IMR-90 (cell line): ENCODE measurements around the gene FBLN1. TPM values are rescaled to one million over a fixed set of nuclear protein-coding genes. Genes with fewer than 3 reads are reported as not detected.

ENCODE experiments used
- ATAC-seq: fragments of 200-7000 bp; cut with Tn5 transposase; 2 replicates; pipeline ENCODE4 v1.9.1; 2020; ENCODE audit warnings: low read depth, mild to moderate bottlenecking, moderate library complexity
- BruUV-seq: library from RNA; stranded (reverse); fragments of 400-500 nt; replicated peaks from 2 replicates; lab custom pipeline; 2021; lab: Mats Ljungman, UMichigan
- CTCF ChIA-PET: fragments of 300-600 bp; formaldehyde crosslinking; extraction: SDS; loops from one replicate; lab custom pipeline; 2021; ENCODE audit warnings: antibody characterized with exemption; lab: Yijun Ruan, JAX
- POLR2A ChIA-PET: fragments of 300-600 bp; sonication (Branson Sonifier 250); formaldehyde crosslinking; loops from one replicate; lab custom pipeline; 2022; ENCODE audit warnings: antibody characterized with exemption; ENCODE audit not compliant: unreplicated experiment; lab: Charles Lee
- DNase-seq: peaks from one replicate; pipeline ENCODE4 v3.0.0; 2013
- H2AFZ ChIP-seq: replicated peaks from 2 replicates; pipeline ENCODE3; 2013; ENCODE audit warnings: low read length, mild to moderate bottlenecking; ENCODE audit not compliant: poor library complexity
- H2AK5ac ChIP-seq: 2 replicates; pipeline ENCODE4 v1.6.1; 2013; ENCODE audit warnings: low read depth, low read length, inconsistent platforms
- H2AK9ac ChIP-seq: replicated peaks from 2 replicates; pipeline ENCODE3; 2013; ENCODE audit warnings: mild to moderate bottlenecking, low read depth, low read length, moderate library complexity; ENCODE audit not compliant: poor library complexity
- H2BK120ac ChIP-seq: 2 replicates; pipeline ENCODE4 v1.6.1; 2013; ENCODE audit warnings: low read depth, low read length, inconsistent platforms
- H2BK15ac ChIP-seq: 3 replicates; pipeline ENCODE4 v1.6.1; 2013; ENCODE audit warnings: low read depth, low read length, inconsistent platforms
- H2BK20ac ChIP-seq: 2 replicates; pipeline ENCODE4 v1.6.1; 2013; ENCODE audit warnings: low read depth, mild to moderate bottlenecking, inconsistent platforms, low read length, moderate library complexity
- H2BK5ac ChIP-seq: 2 replicates; pipeline ENCODE4 v1.6.1; 2013; ENCODE audit warnings: mild to moderate bottlenecking, low read depth, low read length, inconsistent platforms; ENCODE audit not compliant: poor library complexity, severe bottlenecking
- H3K14ac ChIP-seq: replicated peaks from 2 replicates; pipeline ENCODE4 v1.6.1; 2013; ENCODE audit warnings: low read depth, low read length, inconsistent platforms
- H3K18ac ChIP-seq: 2 replicates; pipeline ENCODE4 v1.6.1; 2013; ENCODE audit warnings: low read depth, low read length, control low read depth
- H3K23ac ChIP-seq: 2 replicates; pipeline ENCODE4 v1.6.1; 2013; ENCODE audit warnings: low read depth, low read length, inconsistent platforms
- H3K27ac ChIP-seq: 2 replicates; pipeline ENCODE4 v1.5.1; 2013; ENCODE audit warnings: mild to moderate bottlenecking, control low read depth, low read length; ENCODE audit not compliant: insufficient read depth
- H3K27me3 ChIP-seq: 2 replicates; pipeline ENCODE4 v1.6.1; 2013; ENCODE audit warnings: low read length; ENCODE audit not compliant: control insufficient read depth, insufficient read depth
- H3K36me3 ChIP-seq: 2 replicates; pipeline ENCODE4 v1.6.1; 2013; ENCODE audit warnings: low read length, mixed read lengths; ENCODE audit not compliant: control insufficient read depth, insufficient read depth
- H3K4ac ChIP-seq: 2 replicates; pipeline ENCODE4 v1.6.1; 2013; ENCODE audit warnings: low read depth, low read length, inconsistent platforms
- H3K4me1 ChIP-seq: 2 replicates; pipeline ENCODE4 v1.6.1; 2013; ENCODE audit warnings: low read length, mixed read lengths; ENCODE audit not compliant: control insufficient read depth, insufficient read depth
- H3K4me2 ChIP-seq: 2 replicates; pipeline ENCODE4 v1.6.1; 2013; ENCODE audit warnings: low read depth, mild to moderate bottlenecking, control low read depth, low read length, moderate library complexity
- H3K4me3 ChIP-seq: 2 replicates; pipeline ENCODE4 v1.5.1; 2013; ENCODE audit warnings: low read depth, mild to moderate bottlenecking, control low read depth, low read length, moderate library complexity; ENCODE audit not compliant: insufficient read depth
- H3K56ac ChIP-seq: 2 replicates; pipeline ENCODE4 v1.6.1; 2013; ENCODE audit warnings: low read length, inconsistent platforms; ENCODE audit not compliant: insufficient read depth; ENCODE audit errors: extremely low read depth
- H3K79me1 ChIP-seq, 2 experiments: 2 replicates each; pipeline ENCODE4 v1.6.1; 2013; ENCODE audit warnings: low read length in 2 of 2, inconsistent platforms in 1 of 2, low read depth in 1 of 2
- H3K9ac ChIP-seq: 2 replicates; pipeline ENCODE4 v1.6.1; 2013; ENCODE audit warnings: low read depth, low read length, control low read depth
- H3K9me1 ChIP-seq: 2 replicates; pipeline ENCODE4 v1.6.1; 2013; ENCODE audit warnings: low read length, inconsistent platforms; ENCODE audit not compliant: insufficient read depth
- H3K9me3 ChIP-seq: 2 replicates; pipeline ENCODE4 v1.6.1; 2013; ENCODE audit warnings: low read length; ENCODE audit not compliant: control insufficient read depth, insufficient read depth
- H4K20me1 ChIP-seq: 2 replicates; pipeline ENCODE4 v1.6.1; 2013; ENCODE audit warnings: low read length, inconsistent platforms; ENCODE audit not compliant: insufficient read depth
- H4K5ac ChIP-seq: 2 replicates; pipeline ENCODE4 v1.6.1; 2013; ENCODE audit warnings: mild to moderate bottlenecking, low read depth, low read length, control low read depth
- H4K8ac ChIP-seq, 2 experiments: 2 replicates each; pipeline ENCODE4 v1.6.1; 2013; ENCODE audit warnings: low read depth in 2 of 2, low read length in 2 of 2, control low read depth in 1 of 2, inconsistent platforms in 1 of 2
- H4K91ac ChIP-seq: 2 replicates; pipeline ENCODE4 v1.6.1; 2013; ENCODE audit warnings: low read depth, low read length, inconsistent platforms; ENCODE audit not compliant: insufficient read depth
- CEBPB ChIP-seq: IDR thresholded peaks from 2 replicates; pipeline ENCODE4 v1.6.1; 2012; ENCODE audit warnings: low read depth, low read length, improper control_type of control experiment
- CHD1 ChIP-seq: IDR thresholded peaks from 2 replicates; pipeline ENCODE4 v1.6.1; 2012; ENCODE audit warnings: low read depth, low read length, improper control_type of control experiment
- FOS ChIP-seq: fragments of 150-350 bp; IDR thresholded peaks from 2 replicates; pipeline ENCODE4 v1.6.1; 2016; ENCODE audit warnings: low read depth, low read length
- MAFK ChIP-seq: IDR thresholded peaks from 2 replicates; pipeline ENCODE4 v1.6.1; 2012; ENCODE audit warnings: low read depth, low read length, improper control_type of control experiment
- MAZ ChIP-seq: IDR thresholded peaks from 2 replicates; pipeline ENCODE4 v1.6.1; 2012; ENCODE audit warnings: low read depth, mild to moderate bottlenecking, low read length, improper control_type of control experiment, moderate library complexity, borderline replicate concordance
- NFE2L2 ChIP-seq: fragments of 150-350 bp; IDR thresholded peaks from 2 replicates; pipeline ENCODE4 v1.6.1; 2016; ENCODE audit warnings: low read depth, mild to moderate bottlenecking, low read length
- POLR2A ChIP-seq: IDR thresholded peaks from 2 replicates; pipeline ENCODE4 v1.6.1; 2012; ENCODE audit warnings: mild to moderate bottlenecking, low read depth, low read length
- RAD21 ChIP-seq: IDR thresholded peaks from 2 replicates; pipeline ENCODE4 v1.6.1; 2012; ENCODE audit warnings: low read length, improper control_type of control experiment
- RCOR1 ChIP-seq: IDR thresholded peaks from 2 replicates; pipeline ENCODE4 v1.6.1; 2012; ENCODE audit warnings: mild to moderate bottlenecking, low read length, improper control_type of control experiment; ENCODE audit not compliant: insufficient replicate concordance
- RFX5 ChIP-seq: IDR thresholded peaks from 2 replicates; pipeline ENCODE4 v1.8.0; 2012; ENCODE audit warnings: low read depth, mild to moderate bottlenecking, low read length, moderate library complexity
- SMC3 ChIP-seq: fragments of 150-350 bp; IDR thresholded peaks from 2 replicates; pipeline ENCODE4 v1.6.1; 2016; ENCODE audit warnings: low read depth, mild to moderate bottlenecking, antibody characterized with exemption, low read length, moderate library complexity
- WGBS, 2 experiments: methylation state at CpG; one replicate each; pipeline versions ENCODE4 v1.1.5 to v1.1.7; 2013; ENCODE audit warnings: missing lambda C conversion rate in 2 of 2; ENCODE audit not compliant: insufficient read length in 1 of 2; ENCODE audit errors: extremely low coverage in 2 of 2; 5-methylcytosine and 5-hydroxymethylcytosine counted together
- dilution Hi-C: fragments of 300-500 bp; cut with HindIII; formaldehyde crosslinking; loops from one replicate; pipeline ENCODE4 v1.14.3; 2018; ENCODE audit warnings: low sequenced_read_pairs; ENCODE audit not compliant: unreplicated experiment
- in situ Hi-C: fragments of 300-500 bp; cut with MboI; formaldehyde crosslinking; loops from 3 replicates; pipeline ENCODE4 v1.14.3; 2019; ENCODE audit warnings: low sequenced_read_pairs, inconsistent platforms, mixed read lengths
- intact Hi-C: fragments of 100-400 bp; cut with micrococcal nuclease; formaldehyde crosslinking; loops from 2 replicates; pipeline ENCODE4 v1.10.0; 2022
- polyA plus RNA-seq, 3 experiments: library from polyadenylated mRNA; depleted of rRNA; stranded (reverse); fragments of >200 nt; gene quantifications; 2 replicates each; pipeline ENCODE4 v1.2.3, GENCODE V29; 2012; ENCODE audit warnings: low replicate concordance in 1 of 3
- total RNA-seq: library from RNA; depleted of rRNA; stranded (reverse); fragments of >200 nt; gene quantifications from 2 replicates; pipeline ENCODE4 v1.2.3, GENCODE V29; 2012
- TF ChIP-seq, protein P1 (sequence below): fragments of 150-350 bp; IDR thresholded peaks from 2 replicates; pipeline ENCODE4 v1.6.1; 2016; ENCODE audit warnings: low read depth, mild to moderate bottlenecking, low read length, moderate library complexity, borderline replicate concordance
- TF ChIP-seq, protein P2 (sequence below): conservative IDR thresholded peaks from 2 replicates; pipeline ENCODE4 v1.5.1; 2012; ENCODE audit warnings: mild to moderate bottlenecking, low read depth, low read length, improper control_type of control experiment

FBLN1 gene
- total and polyA plus RNA-seq, 2 of the 4 experiments (the other 2 are of a cell fraction): 11.3 to 87.9 TPM

DNA sequence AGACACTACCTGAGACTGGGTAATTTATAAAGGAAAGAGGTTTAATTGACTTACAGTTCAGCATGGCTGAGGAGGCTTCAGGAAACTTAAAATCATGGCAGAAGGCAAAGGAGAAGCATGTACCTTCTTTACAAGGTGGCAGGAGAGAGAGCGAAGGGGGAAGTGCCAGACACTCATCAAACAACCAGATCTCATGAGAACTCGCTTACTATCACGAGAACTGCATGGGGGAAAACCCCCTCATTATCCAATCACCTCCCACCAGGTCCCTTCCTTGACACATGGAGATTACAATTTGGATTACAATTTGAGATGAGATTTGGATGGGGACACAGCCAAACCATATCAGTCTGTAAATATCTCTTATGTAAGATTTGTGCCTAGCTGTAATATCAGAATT is 118.0 kb downstream of the FBLN1 start:
- Histone ChIP-seq H2BK20ac (no peak overlapping the region), H4K91ac (no peak overlapping the region), H2BK5ac (no peak overlapping the region), H3K23ac (no peak overlapping the region), H2AFZ (no peak overlapping the region), H3K4me3 (no peak overlapping the region), H3K4ac (no peak overlapping the region), H3K79me1 (no peaks in the 10 kb centered on the region), H2AK9ac (no peak overlapping the region), H3K56ac (no peak overlapping the region), H3K27me3 (peaks cover 9% of the 10 kb centered on the region), H3K4me2 (no peak overlapping the region), H3K9me3 (no peaks in the 10 kb centered on the region), H4K8ac (no peak overlapping the region), H4K20me1 (no peaks in the 10 kb centered on the region), H3K9me1 (no peaks in the 10 kb centered on the region), H4K5ac (no peak overlapping the region), H2BK120ac (no peak overlapping the region), H3K9ac (no peak overlapping the region), H2BK15ac (no peak overlapping the region), H3K18ac (no peak overlapping the region), H3K27ac (no peak overlapping the region), H3K4me1 (no peaks in the 10 kb centered on the region), H3K14ac (no peak overlapping the region), H2AK5ac (no peak overlapping the region), H3K36me3 (no peaks in the 10 kb centered on the region)
- in situ Hi-C loops (no loop called here), intact Hi-C loops (no loop called here), dilution Hi-C loops (no loop called here)
- DNase-seq: no peak
- TF ChIP-seq MAFK (no peak), CEBPB (no peak), MAZ (no peak), CHD1 (no peak), RCOR1 (no peak), SMC3 (no peak), POLR2A (no peak), RFX5 (no peak), RAD21 (no peak), NFE2L2 (no peak), FOS (no peak)
- TF ChIP-seq, protein P1, sequence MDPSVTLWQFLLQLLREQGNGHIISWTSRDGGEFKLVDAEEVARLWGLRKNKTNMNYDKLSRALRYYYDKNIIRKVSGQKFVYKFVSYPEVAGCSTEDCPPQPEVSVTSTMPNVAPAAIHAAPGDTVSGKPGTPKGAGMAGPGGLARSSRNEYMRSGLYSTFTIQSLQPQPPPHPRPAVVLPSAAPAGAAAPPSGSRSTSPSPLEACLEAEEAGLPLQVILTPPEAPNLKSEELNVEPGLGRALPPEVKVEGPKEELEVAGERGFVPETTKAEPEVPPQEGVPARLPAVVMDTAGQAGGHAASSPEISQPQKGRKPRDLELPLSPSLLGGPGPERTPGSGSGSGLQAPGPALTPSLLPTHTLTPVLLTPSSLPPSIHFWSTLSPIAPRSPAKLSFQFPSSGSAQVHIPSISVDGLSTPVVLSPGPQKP: no peak
- TF ChIP-seq, protein P2, sequence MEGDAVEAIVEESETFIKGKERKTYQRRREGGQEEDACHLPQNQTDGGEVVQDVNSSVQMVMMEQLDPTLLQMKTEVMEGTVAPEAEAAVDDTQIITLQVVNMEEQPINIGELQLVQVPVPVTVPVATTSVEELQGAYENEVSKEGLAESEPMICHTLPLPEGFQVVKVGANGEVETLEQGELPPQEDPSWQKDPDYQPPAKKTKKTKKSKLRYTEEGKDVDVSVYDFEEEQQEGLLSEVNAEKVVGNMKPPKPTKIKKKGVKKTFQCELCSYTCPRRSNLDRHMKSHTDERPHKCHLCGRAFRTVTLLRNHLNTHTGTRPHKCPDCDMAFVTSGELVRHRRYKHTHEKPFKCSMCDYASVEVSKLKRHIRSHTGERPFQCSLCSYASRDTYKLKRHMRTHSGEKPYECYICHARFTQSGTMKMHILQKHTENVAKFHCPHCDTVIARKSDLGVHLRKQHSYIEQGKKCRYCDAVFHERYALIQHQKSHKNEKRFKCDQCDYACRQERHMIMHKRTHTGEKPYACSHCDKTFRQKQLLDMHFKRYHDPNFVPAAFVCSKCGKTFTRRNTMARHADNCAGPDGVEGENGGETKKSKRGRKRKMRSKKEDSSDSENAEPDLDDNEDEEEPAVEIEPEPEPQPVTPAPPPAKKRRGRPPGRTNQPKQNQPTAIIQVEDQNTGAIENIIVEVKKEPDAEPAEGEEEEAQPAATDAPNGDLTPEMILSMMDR: no peak
- CTCF ChIA-PET: no interaction called here
- no CpG with 5 or more reads among the region's 3 CpGs for WGBS, 2 experiments
- POLR2A ChIA-PET: no interaction called here
- BruUV-seq: no TSS peak
- ATAC-seq: no peak
